ENCODE results near the gene THUMPD2. TPM values are rescaled to one million over a fixed set of nuclear protein-coding genes. Genes with fewer than 3 reads are reported as not detected.

Gene THUMPD2
- polyA plus RNA-seq, 1 donor from 2014 or later, result 9.8 TPM

GRCh38 chr2:39689876-39690275, 89.2 kb downstream of the THUMPD2 start:
- Mint-ChIP-seq H3K4me3 (no peak overlapping the region), H3K4me1 (no peaks in the 10 kb centered on the region), H3K27ac (no peak overlapping the region), H3K36me3 (no peaks in the 10 kb centered on the region), H3K27me3 (peaks cover 8% of the 10 kb centered on the region), H3K9me3 (peaks cover 0 to 6% (median 4%) of the 10 kb centered on the region in 3 donors)

GRCh38 chr2:39689272-39689841, 89.7 kb downstream of the THUMPD2 start:
- Mint-ChIP-seq H3K4me3 (no peak overlapping the region), H3K27me3 (peaks cover 8% of the 10 kb centered on the region), H3K9me3 (peaks cover 0 to 6% (median 4%) of the 10 kb centered on the region in 3 donors), H3K27ac (no peak overlapping the region), H3K36me3 (no peaks in the 10 kb centered on the region), H3K4me1 (no peaks in the 10 kb centered on the region)

- Mint-ChIP-seq H3K27me3 (peaks cover 8% of the 10 kb centered on the region), H3K27ac (no peak overlapping the region), H3K4me3 (no peak overlapping the region), H3K36me3 (no peaks in the 10 kb centered on the region), H3K9me3 (peaks cover 0 to 6% (median 4%) of the 10 kb centered on the region in 3 donors), H3K4me1 (no peaks in the 10 kb centered on the region)
Observed at GRCh38 chr2:39688181-39688580, 90.9 kb downstream of the THUMPD2 start.

- Mint-ChIP-seq H3K36me3 (no peaks in the 10 kb centered on the region), H3K27me3 (peaks cover 6% of the 10 kb centered on the region), H3K27ac (no peak overlapping the region), H3K4me3 (no peak overlapping the region), H3K9me3 (peaks cover 0 to 6% (median 4%) of the 10 kb centered on the region in 3 donors), H3K4me1 (no peaks in the 10 kb centered on the region)
Observed at GRCh38 chr2:39686456-39686855, 92.6 kb downstream of the THUMPD2 start.

Other genes starting within 250 kb of the THUMPD2 start
- not detected for gene TMEM178A, start 113.3 kb downstream of the THUMPD2 start, polyA plus RNA-seq